ENCODE data around the gene BAAT.

The BAAT gene

GRCh38 chr9:101427957-101428655, 43.3 kb upstream of the BAAT start:
- ChIA-PET CTCF (no interaction called here), POLR2A (ENCODE audit: low non-redundant PET) (no interaction called here)
- TF ChIP-seq CTCF (conservative IDR thresholded peaks at IDR 0.05; ENCODE audit: low read depth), result no peak
- H3K27ac ChIP-seq, result no peak overlapping the region
- DNase-seq (ENCODE audit: low spot score), result no peak

- ChIA-PET POLR2A (ENCODE audit: low non-redundant PET) (no interaction called here), CTCF (no interaction called here)
- no peak overlapping the region for H3K27ac ChIP-seq
- no peak for DNase-seq (ENCODE audit: low spot score)
- TF ChIP-seq CTCF (conservative IDR thresholded peaks at IDR 0.05; ENCODE audit: low read depth), result no peak
These were observed 42.6 kb upstream of the BAAT start for GRCh38 chr9:101427358-101427757.

GRCh38 chr9:101421653-101422065, 36.9 kb upstream of the BAAT start:
- ChIA-PET CTCF (no interaction called here), POLR2A (ENCODE audit: low non-redundant PET) (no interaction called here)
- TF ChIP-seq CTCF (conservative IDR thresholded peaks at IDR 0.05; ENCODE audit: low read depth), result no peak
- H3K27ac ChIP-seq, result no peak overlapping the region
- no peak for DNase-seq (ENCODE audit: low spot score)

GRCh38 chr9:101419863-101420262, 35.1 kb upstream of the BAAT start:
- no peak for DNase-seq (ENCODE audit: low spot score)
- H3K27ac ChIP-seq, result no peak overlapping the region
- no peak for TF ChIP-seq CTCF (conservative IDR thresholded peaks at IDR 0.05; ENCODE audit: low read depth)
- ChIA-PET POLR2A (ENCODE audit: low non-redundant PET) (no interaction called here), CTCF (interaction anchor here (0.6 kb wide), 1 partner anchor 300 kb away, joined by 3 read pairs; no protein-coding TSS in a partner anchor)

- no peak for TF ChIP-seq CTCF (conservative IDR thresholded peaks at IDR 0.05; ENCODE audit: low read depth)
- ChIA-PET POLR2A (ENCODE audit: low non-redundant PET) (no interaction called here), CTCF (no interaction called here)
- no peak for DNase-seq (ENCODE audit: low spot score)
- no peak overlapping the region for H3K27ac ChIP-seq
These were observed 34.0 kb upstream of the BAAT start for GRCh38 chr9:101418518-101419430.

GRCh38 chr9:101417977-101418376, 33.2 kb upstream of the BAAT start:
- no peak overlapping the region for H3K27ac ChIP-seq
- DNase-seq (ENCODE audit: low spot score), result no peak
- ChIA-PET CTCF (no interaction called here), POLR2A (ENCODE audit: low non-redundant PET) (no interaction called here)
- TF ChIP-seq CTCF (conservative IDR thresholded peaks at IDR 0.05; ENCODE audit: low read depth), result no peak
